Neuronal stem cell (in vitro differentiated cells): ENCODE measurements around the gene PTPRCAP.

Experiments used
- DNase-seq: peaks from one replicate; pipeline ENCODE4 v3.0.0-alpha.2; 2013; ENCODE audit warnings: low spot score
- H2AFZ ChIP-seq: one replicate; pipeline ENCODE4 v1.6.1; 2013; ENCODE audit warnings: mild to moderate bottlenecking, low read length, inconsistent platforms
- H2AK5ac ChIP-seq: 2 replicates; pipeline ENCODE4 v1.6.1; 2013; ENCODE audit warnings: low read depth, mild to moderate bottlenecking, inconsistent platforms, low read length, moderate library complexity, mixed read lengths
- H2BK120ac ChIP-seq: 2 replicates; pipeline ENCODE4 v1.6.1; 2013; ENCODE audit warnings: low read depth, mild to moderate bottlenecking, inconsistent platforms, low read length, moderate library complexity, mixed read lengths
- H2BK12ac ChIP-seq: one replicate; pipeline ENCODE4 v1.6.1; 2013; ENCODE audit warnings: low read length, inconsistent platforms
- H2BK15ac ChIP-seq: 2 replicates; pipeline ENCODE4 v1.6.1; 2013; ENCODE audit warnings: mild to moderate bottlenecking, low read length, inconsistent platforms, mixed read lengths
- H2BK5ac ChIP-seq: one replicate; pipeline ENCODE4 v1.6.1; 2013; ENCODE audit warnings: inconsistent platforms, mild to moderate bottlenecking, low read length, moderate library complexity
- H3K14ac ChIP-seq: one replicate; pipeline ENCODE4 v1.6.1; 2013; ENCODE audit warnings: low read length, inconsistent platforms
- H3K18ac ChIP-seq: 2 replicates; pipeline ENCODE4 v1.6.1; 2013; ENCODE audit warnings: low read length, inconsistent platforms
- H3K23ac ChIP-seq: 2 replicates; pipeline ENCODE4 v1.6.1; 2013; ENCODE audit warnings: low read depth, mild to moderate bottlenecking, mixed read lengths, low read length, inconsistent platforms; ENCODE audit not compliant: poor library complexity
- H3K27ac ChIP-seq: replicated peaks from 3 replicates; pipeline ENCODE4 v1.5.1; 2013; ENCODE audit warnings: low read length, inconsistent platforms
- H3K27me3 ChIP-seq, 3 experiments: 2 replicates each; pipeline ENCODE4 v1.6.1; 2013; ENCODE audit warnings: low read length in 3 of 3, mild to moderate bottlenecking in 2 of 3, inconsistent platforms in 1 of 3, low read depth in 1 of 3, mixed read lengths in 1 of 3, moderate library complexity in 1 of 3; ENCODE audit not compliant: control insufficient read depth in 3 of 3, insufficient read depth in 3 of 3
- H3K36me3 ChIP-seq, 2 donors: replicated peaks in 1 of 2; 2 replicates each; pipeline ENCODE4 v1.6.1; 2013; ENCODE audit warnings: low read length in 2 of 2; ENCODE audit not compliant: control insufficient read depth in 2 of 2, insufficient read depth in 2 of 2
- H3K4ac ChIP-seq: 2 replicates; pipeline ENCODE4 v1.6.1; 2013; ENCODE audit warnings: inconsistent platforms, mild to moderate bottlenecking, low read length, moderate library complexity
- H3K4me1 ChIP-seq, 2 donors: 1 replicate in 1 of 2; 2 replicates in 1 of 2; pipeline ENCODE4 v1.6.1; 2013; ENCODE audit warnings: low read length in 2 of 2, low read depth in 1 of 2; ENCODE audit not compliant: control insufficient read depth in 2 of 2, insufficient read depth in 1 of 2
- H3K4me2 ChIP-seq: one replicate; pipeline ENCODE4 v1.6.1; 2013; ENCODE audit warnings: mild to moderate bottlenecking, low read length, inconsistent platforms; ENCODE audit not compliant: insufficient read depth, poor library complexity, severe bottlenecking
- H3K4me3 ChIP-seq, 2 donors: 2 replicates each; pipeline ENCODE4 v1.5.1; 2013; ENCODE audit warnings: low read length in 2 of 2, mild to moderate bottlenecking in 2 of 2, inconsistent platforms in 1 of 2, moderate library complexity in 1 of 2
- H3K79me1 ChIP-seq: one replicate; pipeline ENCODE4 v1.6.1; 2013; ENCODE audit warnings: low read depth, mild to moderate bottlenecking, inconsistent platforms, low read length, moderate library complexity
- H3K9ac ChIP-seq: one replicate; pipeline ENCODE4 v1.6.1; 2013; ENCODE audit warnings: mild to moderate bottlenecking, low read depth, low read length, inconsistent platforms; ENCODE audit not compliant: poor library complexity
- H3K9me3 ChIP-seq, 2 donors: replicated peaks in 1 of 2; 2 replicates each; pipeline versions ENCODE3 to v1.6.1; 2013; ENCODE audit warnings: low read length in 2 of 2, mild to moderate bottlenecking in 2 of 2, inconsistent platforms in 1 of 2, low read depth in 1 of 2, mixed read lengths in 1 of 2, moderate library complexity in 1 of 2; ENCODE audit not compliant: control insufficient read depth in 2 of 2, insufficient read depth in 1 of 2
- H4K8ac ChIP-seq: one replicate; pipeline ENCODE4 v1.6.1; 2013; ENCODE audit warnings: low read depth, mild to moderate bottlenecking, inconsistent platforms, low read length, moderate library complexity
- H4K91ac ChIP-seq: one replicate; pipeline ENCODE4 v1.6.1; 2013; ENCODE audit warnings: low read length, low read depth, mild to moderate bottlenecking, inconsistent platforms; ENCODE audit not compliant: poor library complexity
- WGBS, 2 donors: extraction: QIAGEN DNeasy Blood & Tissue Kit; methylation state at CpG; one replicate each; pipeline ENCODE4 v1.1.7; 2013; ENCODE audit warnings: missing lambda C conversion rate in 2 of 2, mixed read lengths in 1 of 2; ENCODE audit not compliant: insufficient read length in 2 of 2, insufficient replicate concordance in 1 of 2; ENCODE audit errors: extremely low coverage in 2 of 2; 5-methylcytosine and 5-hydroxymethylcytosine counted together

Gene PTPRCAP

GRCh38 chr11:67440229-67441097 lies 3.0 kb upstream of the PTPRCAP start:
- DNase-seq = no peak
- Histone ChIP-seq H2AK5ac (peak overlapping the region; percentile 8), H3K27me3 (peaks cover 0 to 3% (median 0%) of the 10 kb centered on the region in 3 experiments), H4K91ac (no peak overlapping the region), H3K36me3 (peaks cover 23 to 54% of the 10 kb centered on the region in 2 donors), H3K9ac (no peak overlapping the region), H3K4me1 (peaks cover 2 to 3% of the 10 kb centered on the region in 2 donors), H3K4me2 (no peak overlapping the region), H2BK12ac (no peak overlapping the region), H3K4me3 (no peak overlapping the region), H3K4ac (no peak overlapping the region), H3K79me1 (peaks cover 7% of the 10 kb centered on the region), H3K27ac (no peak overlapping the region), H4K8ac (no peak overlapping the region), H3K14ac (peak overlapping the region; percentile 71), H3K9me3 (no peaks in the 10 kb centered on the region), H2BK120ac (no peak overlapping the region), H2AFZ (no peak overlapping the region), H3K18ac (no peak overlapping the region), H3K23ac (peak overlapping the region; percentile 10), H2BK5ac (no peak overlapping the region), H2BK15ac (no peak overlapping the region)
- WGBS, 2 donors = no CpG with 5 or more reads among the region's 17 CpGs

- peaks cover 26 to 61% of the 10 kb centered on the region in 2 donors for H3K36me3 ChIP-seq
- H3K18ac ChIP-seq = no peak overlapping the region
- no CpG with 5 or more reads among the region's 31 CpGs for WGBS, 2 donors
- H4K91ac ChIP-seq = peak overlapping the region; percentile 72
- H3K23ac ChIP-seq = peak overlapping the region; percentile 55
- H3K4me1 ChIP-seq = peaks cover 2 to 3% of the 10 kb centered on the region in 2 donors
- peak overlapping the region; percentile 9 for H3K9ac ChIP-seq
- no peak overlapping the region for H2BK5ac ChIP-seq
- no peak overlapping the region for H2BK120ac ChIP-seq
- H3K27me3 ChIP-seq = peaks cover 0 to 3% (median 0%) of the 10 kb centered on the region in 3 experiments
- H3K79me1 ChIP-seq = peaks cover 7% of the 10 kb centered on the region
- H2AFZ ChIP-seq = no peak overlapping the region
- no peak overlapping the region for H3K4ac ChIP-seq
- DNase-seq = no peak
- no peak overlapping the region for H3K27ac ChIP-seq
- peak overlapping the region in 1 of 2 donors; percentile 56 for H3K4me3 ChIP-seq
- no peak overlapping the region for H2AK5ac ChIP-seq
- no peak overlapping the region for H3K4me2 ChIP-seq
- H4K8ac ChIP-seq = no peak overlapping the region
- H2BK12ac ChIP-seq = no peak overlapping the region
- no peak overlapping the region for H2BK15ac ChIP-seq
- H3K14ac ChIP-seq = peak overlapping the region; percentile 31
- H3K9me3 ChIP-seq = no peaks in the 10 kb centered on the region
Observed at GRCh38 chr11:67439321-67440228, 2.1 kb upstream of the PTPRCAP start.

GRCh38 chr11:67438158-67438902 lies 848 bp upstream of the PTPRCAP start:
- Histone ChIP-seq H4K91ac (no peak overlapping the region), H3K27ac (no peak overlapping the region), H2AFZ (no peak overlapping the region), H3K23ac (peak overlapping the region; percentile 65), H3K9me3 (no peaks in the 10 kb centered on the region), H3K4me1 (peaks cover 2 to 3% of the 10 kb centered on the region in 2 donors), H3K4me2 (no peak overlapping the region), H3K36me3 (peaks cover 37 to 73% of the 10 kb centered on the region in 2 donors), H3K4me3 (no peak overlapping the region), H2BK120ac (no peak overlapping the region), H2AK5ac (no peak overlapping the region), H2BK15ac (no peak overlapping the region), H3K9ac (no peak overlapping the region), H4K8ac (peak overlapping the region; percentile 43), H3K27me3 (peaks cover 0 to 3% (median 0%) of the 10 kb centered on the region in 3 experiments), H2BK5ac (no peak overlapping the region), H3K79me1 (peaks cover 7% of the 10 kb centered on the region), H3K18ac (no peak overlapping the region), H3K4ac (no peak overlapping the region), H3K14ac (no peak overlapping the region), H2BK12ac (no peak overlapping the region)
- no peak for DNase-seq
- no CpG with 5 or more reads among the region's 41 CpGs for WGBS, 2 donors
